Fibroblast of lung (primary cell): ENCODE measurements around the gene BBX. TPM values are rescaled to one million over a fixed set of nuclear protein-coding genes. Genes with fewer than 3 reads are reported as not detected.

Experiments used
- DNase-seq, 2 donors: peaks; one replicate each; pipeline versions ENCODE4 v3.0.0 to v3.0.0-alpha.2; 2010; ENCODE audit warnings: low read depth in 2 of 2
- H2AFZ ChIP-seq: 2 replicates; pipeline ENCODE4 v1.5.1; 2012; ENCODE audit warnings: low read length, control low read depth, inconsistent platforms
- H3K27ac ChIP-seq: 2 replicates; pipeline ENCODE4 v1.5.1; 2011; ENCODE audit warnings: low read length, control low read depth; ENCODE audit not compliant: insufficient read depth
- H3K27me3 ChIP-seq: 2 replicates; pipeline ENCODE4 v1.5.1; 2011; ENCODE audit warnings: mild to moderate bottlenecking, low read length; ENCODE audit not compliant: control insufficient read depth, insufficient read depth
- H3K36me3 ChIP-seq: 2 replicates; pipeline ENCODE4 v1.5.1; 2011; ENCODE audit warnings: low read length; ENCODE audit not compliant: control insufficient read depth, insufficient read depth
- H3K4me1 ChIP-seq: 2 replicates; pipeline ENCODE4 v1.5.1; 2011; ENCODE audit warnings: low read length; ENCODE audit not compliant: control insufficient read depth, insufficient read depth; ENCODE audit errors: extremely low read depth
- H3K4me2 ChIP-seq: 2 replicates; pipeline ENCODE4 v1.5.1; 2011; ENCODE audit warnings: low read length, control low read depth; ENCODE audit not compliant: insufficient read depth; ENCODE audit errors: extremely low read depth
- H3K4me3 ChIP-seq, 4 experiments: fragments of 200-600 bp in 1 of 4; sonication (generic) in 1 of 4; replicated peaks in 1 of 4; 2 replicates each; pipeline ENCODE4 v1.5.1; 2011 to 2016; ENCODE audit warnings: low read length in 4 of 4, low read depth in 3 of 4, mild to moderate bottlenecking in 3 of 4, control low read depth in 2 of 4, inconsistent platforms in 1 of 4, mixed read lengths in 1 of 4; ENCODE audit not compliant: insufficient read depth in 1 of 4; ENCODE audit errors: control extremely low read depth in 1 of 4
- H3K79me2 ChIP-seq: 2 replicates; pipeline ENCODE4 v1.5.1; 2012; ENCODE audit warnings: mild to moderate bottlenecking, low read length, inconsistent platforms; ENCODE audit not compliant: control insufficient read depth, insufficient read depth
- H3K9ac ChIP-seq: 2 replicates; pipeline ENCODE4 v1.5.1; 2011; ENCODE audit warnings: mild to moderate bottlenecking, low read length, control low read depth; ENCODE audit not compliant: insufficient read depth
- H3K9me3 ChIP-seq: 2 replicates; pipeline ENCODE4 v1.5.1; 2012; ENCODE audit warnings: low read depth, low read length; ENCODE audit not compliant: control insufficient read depth, insufficient read depth
- H4K20me1 ChIP-seq: 2 replicates; pipeline ENCODE4 v1.5.1; 2011; ENCODE audit warnings: low read length; ENCODE audit not compliant: control insufficient read depth, insufficient read depth; ENCODE audit errors: extremely low read depth
- EZH2 ChIP-seq: IDR thresholded peaks from 2 replicates; pipeline ENCODE4 v1.5.1; 2012; ENCODE audit warnings: low read length, control low read depth, mild to moderate bottlenecking; ENCODE audit errors: missing control alignments
- polyA plus RNA-seq, 2 donors: library from polyadenylated mRNA; depleted of rRNA in 1 of 2; stranded (reverse) in 1 of 2; unstranded in 1 of 2; fragments of >200 nt; gene quantifications; 2 replicates each; pipeline ENCODE4 v1.2.1, GENCODE V29; 2011 to 2012; ENCODE audit warnings: missing spikeins in 1 of 2
- total RNA-seq: library from RNA; depleted of rRNA; stranded (reverse); fragments of >200 nt; gene quantifications from 2 replicates; pipeline ENCODE4 v1.2.1, GENCODE V29; 2014
- TF ChIP-seq, protein P1 (sequence below), 2 donors: IDR thresholded peaks in 1 of 2; conservative IDR thresholded peaks in 1 of 2; 1 replicate in 1 of 2; 2 replicates in 1 of 2; pipeline ENCODE4 v1.5.1; 2011 to 2012; ENCODE audit warnings: low read length in 2 of 2, control low read depth in 1 of 2, inconsistent platforms in 1 of 2, low read depth in 1 of 2, mild to moderate bottlenecking in 1 of 2

Gene BBX
- total and polyA plus RNA-seq, 2 donors (not counting 1 experiment from before 2014, with no cell fraction given) = 50.0 to 71.2 TPM

DNA sequence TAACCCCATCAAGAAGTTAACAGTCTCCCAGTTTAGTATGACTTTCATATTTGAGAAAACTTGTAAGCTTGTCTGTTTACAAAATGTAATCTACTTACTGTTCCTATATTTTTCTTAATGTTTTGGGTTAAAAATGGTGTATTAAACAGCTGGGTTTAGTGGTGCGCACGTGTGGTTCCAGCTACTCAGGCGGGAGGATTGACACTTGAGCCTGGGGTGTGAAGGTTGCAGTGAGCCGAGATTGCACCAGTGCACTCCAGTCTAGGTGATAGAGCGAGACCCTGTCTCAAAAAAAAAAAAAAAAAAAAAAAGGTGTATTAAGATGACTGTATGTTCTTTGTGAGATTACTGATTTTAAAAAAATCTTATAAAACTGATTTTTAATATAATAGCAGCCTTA lies 69.3 kb downstream of the BBX start:
- H2AFZ ChIP-seq = no peak overlapping the region
- H3K9me3 ChIP-seq = no peaks in the 10 kb centered on the region
- H3K27me3 ChIP-seq = no peaks in the 10 kb centered on the region
- H3K36me3 ChIP-seq = no peaks in the 10 kb centered on the region
- no peak overlapping the region for H3K4me2 ChIP-seq
- H3K4me1 ChIP-seq = no peaks in the 10 kb centered on the region
- no peak overlapping the region for H3K9ac ChIP-seq
- no peak overlapping the region for H3K27ac ChIP-seq
- H4K20me1 ChIP-seq = no peaks in the 10 kb centered on the region
- no peak overlapping the region for H3K4me3 ChIP-seq
- no peak for DNase-seq
- TF ChIP-seq, protein P1, sequence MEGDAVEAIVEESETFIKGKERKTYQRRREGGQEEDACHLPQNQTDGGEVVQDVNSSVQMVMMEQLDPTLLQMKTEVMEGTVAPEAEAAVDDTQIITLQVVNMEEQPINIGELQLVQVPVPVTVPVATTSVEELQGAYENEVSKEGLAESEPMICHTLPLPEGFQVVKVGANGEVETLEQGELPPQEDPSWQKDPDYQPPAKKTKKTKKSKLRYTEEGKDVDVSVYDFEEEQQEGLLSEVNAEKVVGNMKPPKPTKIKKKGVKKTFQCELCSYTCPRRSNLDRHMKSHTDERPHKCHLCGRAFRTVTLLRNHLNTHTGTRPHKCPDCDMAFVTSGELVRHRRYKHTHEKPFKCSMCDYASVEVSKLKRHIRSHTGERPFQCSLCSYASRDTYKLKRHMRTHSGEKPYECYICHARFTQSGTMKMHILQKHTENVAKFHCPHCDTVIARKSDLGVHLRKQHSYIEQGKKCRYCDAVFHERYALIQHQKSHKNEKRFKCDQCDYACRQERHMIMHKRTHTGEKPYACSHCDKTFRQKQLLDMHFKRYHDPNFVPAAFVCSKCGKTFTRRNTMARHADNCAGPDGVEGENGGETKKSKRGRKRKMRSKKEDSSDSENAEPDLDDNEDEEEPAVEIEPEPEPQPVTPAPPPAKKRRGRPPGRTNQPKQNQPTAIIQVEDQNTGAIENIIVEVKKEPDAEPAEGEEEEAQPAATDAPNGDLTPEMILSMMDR (conservative IDR thresholded peaks at IDR 0.05 in 1 of 2, IDR thresholded peaks at IDR 0.05 in 1 of 2; ENCODE audit: low read depth in 1 of 2, low read length in 2 of 2) = no peak
- TF ChIP-seq EZH2 = no peak
- H3K79me2 ChIP-seq = no peaks in the 10 kb centered on the region

DNA sequence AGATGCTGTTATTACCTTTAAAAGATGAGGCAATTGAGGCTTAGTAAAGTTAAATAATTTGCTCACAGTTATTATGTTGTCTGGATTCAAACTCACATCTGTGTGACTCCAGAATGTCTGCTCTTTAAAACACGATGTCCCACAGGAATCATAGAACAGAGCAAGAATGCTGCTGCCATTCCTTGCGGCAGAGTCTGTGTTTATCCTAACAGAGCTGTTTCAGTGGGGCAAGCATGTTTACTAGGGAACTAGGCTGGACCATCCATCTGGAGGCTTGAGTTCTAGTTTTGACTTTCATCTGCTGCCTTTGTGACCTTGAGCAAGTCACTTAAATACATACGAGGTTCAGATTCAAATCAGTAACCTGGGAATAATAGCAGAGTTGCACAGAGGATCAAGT lies 72.1 kb downstream of the BBX start:
- Histone ChIP-seq H3K9me3 (no peaks in the 10 kb centered on the region), H4K20me1 (no peaks in the 10 kb centered on the region), H3K9ac (no peak overlapping the region), H3K4me2 (no peak overlapping the region), H2AFZ (no peak overlapping the region), H3K79me2 (no peaks in the 10 kb centered on the region), H3K4me1 (peaks cover 2% of the 10 kb centered on the region), H3K27ac (no peak overlapping the region), H3K4me3 (no peak overlapping the region), H3K36me3 (no peaks in the 10 kb centered on the region), H3K27me3 (no peaks in the 10 kb centered on the region)
- TF ChIP-seq EZH2 = no peak
- TF ChIP-seq, protein P1 (conservative IDR thresholded peaks at IDR 0.05 in 1 of 2, IDR thresholded peaks at IDR 0.05 in 1 of 2; ENCODE audit: low read depth in 1 of 2, low read length in 2 of 2) = no peak
- no peak for DNase-seq

DNA sequence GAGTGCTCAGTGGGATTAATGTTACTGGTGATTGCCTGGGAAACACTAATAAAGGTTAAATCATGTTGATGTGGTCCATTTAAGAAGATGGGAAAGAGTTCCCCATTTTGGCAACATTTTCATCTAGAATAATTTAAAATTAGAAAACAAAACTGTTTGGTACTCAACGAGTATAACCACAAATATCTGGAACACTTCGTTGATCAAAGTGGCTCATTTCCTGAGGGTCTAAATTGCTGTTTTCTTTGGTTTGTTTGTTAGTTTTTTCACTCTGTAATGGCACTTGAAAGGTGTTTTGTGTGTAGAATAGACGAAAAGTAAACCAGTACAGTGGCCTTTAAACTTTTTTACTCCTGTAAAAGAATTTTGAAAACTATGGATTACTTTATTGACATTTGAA lies 73.9 kb downstream of the BBX start:
- H3K27me3 ChIP-seq = no peaks in the 10 kb centered on the region
- H3K9ac ChIP-seq = no peak overlapping the region
- H3K9me3 ChIP-seq = no peaks in the 10 kb centered on the region
- H3K4me3 ChIP-seq = no peak overlapping the region
- no peak overlapping the region for H3K27ac ChIP-seq
- H3K4me1 ChIP-seq = peaks cover 4% of the 10 kb centered on the region
- no peak for TF ChIP-seq EZH2
- TF ChIP-seq, protein P1 (conservative IDR thresholded peaks at IDR 0.05 in 1 of 2, IDR thresholded peaks at IDR 0.05 in 1 of 2; ENCODE audit: low read depth in 1 of 2, low read length in 2 of 2) = no peak
- no peak overlapping the region for H3K4me2 ChIP-seq
- H2AFZ ChIP-seq = no peak overlapping the region
- H3K36me3 ChIP-seq = no peaks in the 10 kb centered on the region
- H4K20me1 ChIP-seq = no peaks in the 10 kb centered on the region
- H3K79me2 ChIP-seq = no peaks in the 10 kb centered on the region
- no peak for DNase-seq
